Gastrocnemius medialis (tissue), 4 donors: ENCODE data around the gene IRF5.

Source experiments
- POLR2A ChIP-seq, 2 donors: fragments of 450-650 bp; IDR thresholded peaks; one replicate each; pipeline ENCODE4 v1.6.1; 2017; ENCODE audit warnings: antibody characterized with exemption in 2 of 2, mild to moderate bottlenecking in 2 of 2, moderate library complexity in 2 of 2
- TF ChIP-seq, protein P1 (sequence below), 5 experiments: fragments of 450-650 bp in 3 of 5; fragments of 200-600 bp in 2 of 5; sonication (generic) in 2 of 5; IDR thresholded peaks in 4 of 5; conservative IDR thresholded peaks in 1 of 5; 1 replicate in 4 of 5; 2 replicates in 1 of 5; pipeline ENCODE4 v1.5.1; 2016 to 2019; ENCODE audit warnings: antibody characterized with exemption in 5 of 5, mild to moderate bottlenecking in 3 of 5, moderate library complexity in 3 of 5

DNA sequence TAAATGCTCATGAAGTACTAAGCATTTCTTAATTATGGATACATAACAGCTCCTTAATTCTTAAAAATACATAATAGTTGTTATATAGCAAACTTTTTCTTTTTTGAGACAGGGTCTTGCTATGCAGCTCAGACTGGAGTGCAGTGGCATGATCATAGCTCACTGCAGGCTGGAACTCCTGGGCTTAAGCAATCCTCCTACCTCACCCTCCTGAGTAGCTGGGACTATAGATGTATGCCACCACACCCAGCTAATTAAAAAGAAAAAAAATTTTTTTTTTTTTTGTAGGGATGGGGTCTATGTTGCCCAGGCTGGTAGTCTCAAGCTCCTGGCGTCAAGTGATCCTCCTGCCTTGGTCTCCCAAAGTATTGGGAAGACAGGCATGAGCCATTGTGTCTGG, 30.9 kb downstream of the IRF5 start:
- TF ChIP-seq, protein P1, sequence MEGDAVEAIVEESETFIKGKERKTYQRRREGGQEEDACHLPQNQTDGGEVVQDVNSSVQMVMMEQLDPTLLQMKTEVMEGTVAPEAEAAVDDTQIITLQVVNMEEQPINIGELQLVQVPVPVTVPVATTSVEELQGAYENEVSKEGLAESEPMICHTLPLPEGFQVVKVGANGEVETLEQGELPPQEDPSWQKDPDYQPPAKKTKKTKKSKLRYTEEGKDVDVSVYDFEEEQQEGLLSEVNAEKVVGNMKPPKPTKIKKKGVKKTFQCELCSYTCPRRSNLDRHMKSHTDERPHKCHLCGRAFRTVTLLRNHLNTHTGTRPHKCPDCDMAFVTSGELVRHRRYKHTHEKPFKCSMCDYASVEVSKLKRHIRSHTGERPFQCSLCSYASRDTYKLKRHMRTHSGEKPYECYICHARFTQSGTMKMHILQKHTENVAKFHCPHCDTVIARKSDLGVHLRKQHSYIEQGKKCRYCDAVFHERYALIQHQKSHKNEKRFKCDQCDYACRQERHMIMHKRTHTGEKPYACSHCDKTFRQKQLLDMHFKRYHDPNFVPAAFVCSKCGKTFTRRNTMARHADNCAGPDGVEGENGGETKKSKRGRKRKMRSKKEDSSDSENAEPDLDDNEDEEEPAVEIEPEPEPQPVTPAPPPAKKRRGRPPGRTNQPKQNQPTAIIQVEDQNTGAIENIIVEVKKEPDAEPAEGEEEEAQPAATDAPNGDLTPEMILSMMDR (IDR thresholded peaks at IDR 0.05 in 4 of 5, conservative IDR thresholded peaks at IDR 0.05 in 1 of 5) = no peak
- no peak for TF ChIP-seq POLR2A (IDR thresholded peaks at IDR 0.05)
